Activated CD4-positive, alpha-beta T cell treated with anti-CD3 and anti-CD28 coated beads for 36 hours (primary cell): ENCODE data around the gene SOX15. TPM values are rescaled to one million over a fixed set of nuclear protein-coding genes. Genes with fewer than 3 reads are reported as not detected.
"Not testable (repeated sequence)": the region's sequence is repeated elsewhere in the genome, so short reads cannot be mapped to it uniquely, and the experiment has no call there.

ENCODE experiments used
- ATAC-seq: fragments of 200-7000 bp; cut with Tn5 transposase; one replicate; pipeline ENCODE4 v1.10.0; 2021; ENCODE audit warnings: mild to moderate bottlenecking, moderate library complexity
- CTCF ChIA-PET: fragments of 350-600 bp; sonication (Branson Sonifier 250); formaldehyde crosslinking; loops from one replicate; lab custom pipeline; 2021; ENCODE audit warnings: antibody characterized with exemption; lab: Charles Lee
- POLR2A ChIA-PET: fragments of 350-600 bp; sonication (Branson Sonifier 250); formaldehyde crosslinking; loops from one replicate; lab custom pipeline; 2021; ENCODE audit warnings: antibody characterized with exemption, inconsistent platforms; lab: Charles Lee
- DNase-seq: peaks from one replicate; pipeline ENCODE4 v3.0.0-alpha.2; 2020
- H3K27ac Mint-ChIP-seq: one replicate; pipeline ENCODE4 v1.8.0; 2021; ENCODE audit warnings: mixed read lengths
- H3K27me3 Mint-ChIP-seq: one replicate; pipeline ENCODE4 v1.8.0; 2021; ENCODE audit warnings: mixed read lengths
- H3K36me3 Mint-ChIP-seq: one replicate; pipeline ENCODE4 v1.8.0; 2021; ENCODE audit warnings: low read depth, mixed read lengths
- H3K4me1 Mint-ChIP-seq: one replicate; pipeline ENCODE4 v1.8.0; 2021; ENCODE audit warnings: mixed read lengths
- H3K4me3 Mint-ChIP-seq: one replicate; pipeline ENCODE4 v1.8.0; 2021; ENCODE audit warnings: mild to moderate bottlenecking, moderate library complexity, mixed read lengths
- H3K9me3 Mint-ChIP-seq: one replicate; pipeline ENCODE4 v1.8.0; 2021; ENCODE audit warnings: low read depth, mixed read lengths
- intact Hi-C, 2 experiments: fragments of 100-400 bp; cut with DNase I in 1 of 2; cut with micrococcal nuclease in 1 of 2; formaldehyde crosslinking; loops; one replicate each; pipeline versions ENCODE4 v1.14.2 to v1.15.1; 2022 to 2024; cut with DNase I, micrococcal nuclease
- total RNA-seq, 2 experiments: library from RNA; stranded (reverse); gene quantifications; one replicate each; pipeline ENCODE4 v1.2.3, GENCODE V29; 2021

The SOX15 gene
- total RNA-seq, 2 experiments from 2014 or later: 0.16 TPM; not detected in 1

DNA sequence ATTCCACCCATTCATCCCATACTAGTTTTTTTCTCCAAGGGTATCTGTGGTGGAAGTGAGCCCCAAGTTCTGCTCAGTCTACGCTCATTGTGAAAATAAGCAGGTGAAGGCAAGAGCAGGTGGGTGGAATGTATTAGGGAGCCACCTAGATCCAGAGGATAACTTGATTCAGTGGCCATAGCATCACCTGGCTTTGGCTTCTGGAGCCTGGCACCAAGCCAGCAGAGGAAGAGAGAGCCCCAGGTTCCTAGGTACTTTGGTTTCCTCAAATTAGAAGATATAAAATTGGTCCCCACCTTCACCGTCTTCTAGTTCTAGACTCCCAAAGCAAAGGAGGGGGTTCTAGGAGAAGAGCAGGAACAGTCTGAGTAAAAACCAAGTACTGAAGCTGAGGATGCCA lies 20.7 kb upstream of the SOX15 start:
- H3K27ac Mint-ChIP-seq: no peak overlapping the region
- no peak overlapping the region for H3K4me3 Mint-ChIP-seq
- no peak for ATAC-seq
- ChIA-PET CTCF (interaction anchor here (0.6 to 1.5 kb wide), 4 partner anchors 21 to 124 kb away, joined by 3 to 5 read pairs (median 3); no protein-coding TSS in a partner anchor), POLR2A (no interaction called here)
- H3K4me1 Mint-ChIP-seq: peaks cover 40% of the 10 kb centered on the region
- H3K27me3 Mint-ChIP-seq: no peaks in the 10 kb centered on the region
- intact Hi-C loops: no loop called here
- no peaks in the 10 kb centered on the region for H3K9me3 Mint-ChIP-seq
- peaks cover 23% of the 10 kb centered on the region for H3K36me3 Mint-ChIP-seq
- DNase-seq: no peak

- Mint-ChIP-seq H3K4me1 (peaks cover 18% of the 10 kb centered on the region), H3K27me3 (no peaks in the 10 kb centered on the region), H3K4me3 (no peak overlapping the region), H3K27ac (no peak overlapping the region), H3K9me3 (no peaks in the 10 kb centered on the region), H3K36me3 (peaks cover 42% of the 10 kb centered on the region)
- DNase-seq (no peak), ATAC-seq (peak; percentile 49)
- intact Hi-C loops: no loop called here
- ChIA-PET POLR2A (no interaction called here), CTCF (interaction anchor here (0.6 kb wide), 1 partner anchor 17 kb away, joined by 3 read pairs; no protein-coding TSS in a partner anchor)
These were observed 16.4 kb upstream of the SOX15 start for GRCh38 chr17:7606280-7606679.

- H3K27me3 Mint-ChIP-seq, DNase-seq, H3K9me3 Mint-ChIP-seq, intact Hi-C loops, POLR2A ChIA-PET, CTCF ChIA-PET, H3K4me3 Mint-ChIP-seq, ATAC-seq, H3K4me1 Mint-ChIP-seq, H3K27ac Mint-ChIP-seq: not testable (repeated sequence)
- peaks cover 64% of the 10 kb centered on the region for H3K36me3 Mint-ChIP-seq
These were observed 7.7 kb upstream of the SOX15 start for GRCh38 chr17:7597561-7597960.

DNA sequence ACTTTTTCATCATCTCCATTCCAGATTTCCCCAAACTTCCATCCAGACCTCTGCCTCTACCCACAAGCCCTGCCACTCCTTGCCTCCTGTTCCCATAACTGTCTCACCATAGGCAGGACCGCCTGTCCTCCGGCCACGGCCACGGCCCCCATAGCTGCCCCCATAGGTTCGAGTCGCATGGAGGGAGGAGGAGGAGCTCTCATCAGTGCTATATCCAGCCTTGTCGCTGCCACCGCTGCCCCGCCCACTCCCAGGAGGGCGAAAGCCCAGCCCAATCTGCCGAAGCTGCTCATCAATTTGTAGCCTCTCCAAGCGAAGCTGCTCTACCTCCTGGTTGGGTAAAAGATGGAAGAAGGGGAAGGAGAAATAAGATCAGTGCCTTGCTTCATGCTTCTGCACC lies 3.4 kb upstream of the SOX15 start:
- Mint-ChIP-seq H3K27ac (no peak overlapping the region), H3K36me3 (peaks cover 48% of the 10 kb centered on the region), H3K4me1 (no peaks in the 10 kb centered on the region), H3K27me3 (no peaks in the 10 kb centered on the region), H3K4me3 (no peak overlapping the region), H3K9me3 (no peaks in the 10 kb centered on the region)
- intact Hi-C loops: no loop called here
- DNase-seq (no peak), ATAC-seq (no peak)
- ChIA-PET CTCF (interaction anchor here (0.7 to 1.5 kb wide), 3 partner anchors 15 to 548 kb away, joined by 3 read pairs; no protein-coding TSS in a partner anchor), POLR2A (interaction anchor here (0.6 kb wide), 1 partner anchor 144 kb away, joined by 3 read pairs; no protein-coding TSS in a partner anchor)

- H3K9me3 Mint-ChIP-seq: no peaks in the 10 kb centered on the region
- intact Hi-C loops: no loop called here
- H3K36me3 Mint-ChIP-seq: peaks cover 53% of the 10 kb centered on the region
- CTCF ChIA-PET: interaction anchor here (0.5 to 1.5 kb wide), 4 partner anchors 27 to 198 kb away, joined by 3 to 4 read pairs (median 3); partner anchors contain the start of gene PLSCR3
- peaks cover under 1% of the 10 kb centered on the region for H3K4me1 Mint-ChIP-seq
- ATAC-seq: no peak
- POLR2A ChIA-PET: no interaction called here
- no peaks in the 10 kb centered on the region for H3K27me3 Mint-ChIP-seq
- no peak for DNase-seq
- no peak overlapping the region for H3K27ac Mint-ChIP-seq
- no peak overlapping the region for H3K4me3 Mint-ChIP-seq
These were observed 2.6 kb upstream of the SOX15 start for GRCh38 chr17:7592422-7593021.

GRCh38 chr17:7591596-7591995 lies 1.7 kb upstream of the SOX15 start:
- H3K4me1 Mint-ChIP-seq: peaks cover 5% of the 10 kb centered on the region
- intact Hi-C loops: no loop called here
- POLR2A ChIA-PET: no interaction called here
- no peak overlapping the region for H3K4me3 Mint-ChIP-seq
- no peak overlapping the region for H3K27ac Mint-ChIP-seq
- H3K9me3 Mint-ChIP-seq: no peaks in the 10 kb centered on the region
- peaks cover 50% of the 10 kb centered on the region for H3K36me3 Mint-ChIP-seq
- CTCF ChIA-PET: interaction anchor here (1.3 kb wide), 1 partner anchor 31 kb away, joined by 4 read pairs; no protein-coding TSS in a partner anchor
- DNase-seq (no peak), ATAC-seq (no peak)
- no peaks in the 10 kb centered on the region for H3K27me3 Mint-ChIP-seq

- H3K27me3 Mint-ChIP-seq: no peaks in the 10 kb centered on the region
- H3K4me1 Mint-ChIP-seq: peaks cover 6% of the 10 kb centered on the region
- ChIA-PET CTCF (interaction anchor here (0.7 to 0.9 kb wide), 2 partner anchors 30 to 70 kb away, joined by 3 to 4 read pairs; no protein-coding TSS in a partner anchor), POLR2A (no interaction called here)
- no peak overlapping the region for H3K4me3 Mint-ChIP-seq
- ATAC-seq (peak; percentile 41), DNase-seq (no peak)
- H3K9me3 Mint-ChIP-seq: no peaks in the 10 kb centered on the region
- H3K36me3 Mint-ChIP-seq: peaks cover 47% of the 10 kb centered on the region
- no peak overlapping the region for H3K27ac Mint-ChIP-seq
- intact Hi-C loops: no loop called here
These were observed 849 bp upstream of the SOX15 start for GRCh38 chr17:7590743-7591142.

DNA sequence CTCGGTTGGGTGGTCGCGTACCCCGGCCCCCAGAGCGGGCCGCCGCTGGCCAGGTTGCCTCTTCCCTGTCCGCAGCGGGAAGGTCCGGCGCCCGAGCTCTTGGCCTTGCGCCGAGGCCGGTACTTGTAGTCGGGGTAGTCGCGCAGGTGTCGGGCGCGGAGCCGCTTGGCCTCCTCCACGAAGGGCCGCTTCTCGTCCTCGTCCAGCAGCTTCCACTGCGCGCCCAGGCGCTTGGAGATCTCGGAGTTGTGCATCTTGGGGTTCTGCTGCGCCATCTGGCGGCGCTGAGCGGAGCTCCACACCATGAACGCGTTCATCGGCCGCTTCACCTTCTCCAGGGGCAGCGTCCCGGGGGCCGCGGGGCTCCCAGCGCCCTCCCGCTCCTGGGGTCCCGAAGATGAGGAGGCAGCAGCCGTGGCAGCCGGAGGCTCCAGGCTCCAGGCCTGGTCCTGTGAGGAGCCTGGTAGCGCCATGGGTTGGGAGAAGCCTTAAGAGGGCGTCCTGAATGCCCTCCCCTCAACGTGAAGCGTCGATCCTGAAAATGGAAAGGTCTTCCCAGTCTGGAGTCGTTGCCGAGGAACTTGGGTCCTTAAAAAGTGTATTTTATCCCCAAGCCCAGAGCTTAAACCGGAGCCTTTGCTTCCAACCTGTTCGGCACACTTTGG lies 558 bp downstream of the SOX15 start:
- Mint-ChIP-seq H3K9me3 (no peaks in the 10 kb centered on the region), H3K4me1 (peaks cover 16% of the 10 kb centered on the region), H3K36me3 (peaks cover 44% of the 10 kb centered on the region), H3K27me3 (no peaks in the 10 kb centered on the region), H3K27ac (no peak overlapping the region), H3K4me3 (no peak overlapping the region)
- intact Hi-C loops: loop anchor here in 1 of 2 experiments (1.0 to 2.0 kb wide), 4 partner anchors 67 to 309 kb away; no protein-coding TSS in a partner anchor
- POLR2A ChIA-PET: interaction anchor here (0.5 to 1.7 kb wide), 6 partner anchors 29 to 98 kb away, joined by 3 to 10 read pairs (median 4); partner anchors contain the start of gene TP53
- CTCF ChIA-PET: interaction anchor here (0.5 to 2.3 kb wide), 24 partner anchors 9 to 291 kb away, joined by 3 to 12 read pairs (median 4); partner anchors contain the start of genes CD68, CHRNB1, FXR2 and TMEM95
- ATAC-seq (peak; percentile 86), DNase-seq (peak; percentile 85)

- DNase-seq: no peak
- ATAC-seq: no peak
- CTCF ChIA-PET: interaction anchor here (0.5 to 2.3 kb wide), 19 partner anchors 9 to 291 kb away, joined by 3 to 12 read pairs (median 4); partner anchors contain the start of genes CD68, CHRNB1, FXR2 and TMEM95
- POLR2A ChIA-PET: interaction anchor here (0.6 to 1.7 kb wide), 4 partner anchors 12 to 99 kb away, joined by 3 to 5 read pairs (median 4); partner anchors contain the start of gene TP53
- Mint-ChIP-seq H3K27me3 (no peaks in the 10 kb centered on the region), H3K36me3 (peaks cover 41% of the 10 kb centered on the region), H3K4me3 (no peak overlapping the region), H3K4me1 (peaks cover 16% of the 10 kb centered on the region), H3K9me3 (no peaks in the 10 kb centered on the region), H3K27ac (no peak overlapping the region)
- intact Hi-C loops: loop anchor here in 1 of 2 experiments (1.0 to 2.0 kb wide), 4 partner anchors 66 to 308 kb away; no protein-coding TSS in a partner anchor
These were observed 1.2 kb downstream of the SOX15 start for GRCh38 chr17:7588553-7589203.

- Mint-ChIP-seq H3K36me3 (peaks cover 34% of the 10 kb centered on the region), H3K9me3 (no peaks in the 10 kb centered on the region), H3K27ac (no peak overlapping the region), H3K4me1 (peaks cover 21% of the 10 kb centered on the region), H3K4me3 (no peak overlapping the region), H3K27me3 (no peaks in the 10 kb centered on the region)
- intact Hi-C loops: loop anchor here in 1 of 2 experiments (2.0 kb wide), 2 partner anchors 65 to 73 kb away; no protein-coding TSS in a partner anchor
- ChIA-PET POLR2A (interaction anchor here (1.2 kb wide), 1 partner anchor 99 kb away, joined by 3 read pairs; no protein-coding TSS in a partner anchor), CTCF (interaction anchor here (1.2 to 2.3 kb wide), 4 partner anchors 12 to 151 kb away, joined by 5 to 9 read pairs (median 6); partner anchors contain the start of genes TP53 and WRAP53)
- DNase-seq (no peak), ATAC-seq (no peak)
These were observed 2.3 kb downstream of the SOX15 start for GRCh38 chr17:7587420-7588151.
